ENCODE data around the gene SEMA6D.

SEMA6D gene

GRCh38 chr15:47743385-47743784 is 26.1 kb downstream of the SEMA6D start:
- ChIA-PET POLR2A (no interaction called here), CTCF (no interaction called here)
- TF ChIP-seq CTCF (IDR thresholded peaks at IDR 0.05; ENCODE audit: control extremely low read depth, extremely low read depth, low read depth, missing control alignments): no peak
- DNase-seq (ENCODE audit: extremely low spot score): no peak

GRCh38 chr15:47743886-47744285 is 26.6 kb downstream of the SEMA6D start:
- POLR2A ChIA-PET: no interaction called here
- TF ChIP-seq CTCF (IDR thresholded peaks at IDR 0.05; ENCODE audit: control extremely low read depth, extremely low read depth, low read depth, missing control alignments): no peak
- DNase-seq (ENCODE audit: extremely low spot score): no peak
- CTCF ChIA-PET: no interaction called here

GRCh38 chr15:47744496-47744895 is 27.2 kb downstream of the SEMA6D start:
- POLR2A ChIA-PET: no interaction called here
- DNase-seq (ENCODE audit: extremely low spot score): no peak
- TF ChIP-seq CTCF (IDR thresholded peaks at IDR 0.05; ENCODE audit: control extremely low read depth, extremely low read depth, low read depth, missing control alignments): no peak
- CTCF ChIA-PET: no interaction called here

GRCh38 chr15:47744973-47745372 is 27.7 kb downstream of the SEMA6D start:
- DNase-seq (ENCODE audit: extremely low spot score): no peak

GRCh38 chr15:47746516-47746915 is 29.2 kb downstream of the SEMA6D start:
- no peak for TF ChIP-seq CTCF (IDR thresholded peaks at IDR 0.05; ENCODE audit: control extremely low read depth, extremely low read depth, low read depth, missing control alignments)
- ChIA-PET POLR2A (no interaction called here), CTCF (no interaction called here)
- DNase-seq (ENCODE audit: extremely low spot score): no peak

More at GRCh38 chr15:47744973-47745372, 27.7 kb downstream of the SEMA6D start:
- ChIA-PET POLR2A (no interaction called here), CTCF (no interaction called here)
- no peak for TF ChIP-seq CTCF (IDR thresholded peaks at IDR 0.05; ENCODE audit: control extremely low read depth, extremely low read depth, low read depth, missing control alignments)

GRCh38 chr15:47750030-47750739 is 32.9 kb downstream of the SEMA6D start:
- POLR2A ChIA-PET: no interaction called here
- no peak for DNase-seq (ENCODE audit: extremely low spot score)
- CTCF ChIA-PET: no interaction called here
- no peak for TF ChIP-seq CTCF (IDR thresholded peaks at IDR 0.05; ENCODE audit: control extremely low read depth, extremely low read depth, low read depth, missing control alignments)

All from GM10248 (cell line).